Dedifferentiated amniotic fluid mesenchymal stem cell (primary cell): ENCODE data around the gene PLCD3.
"Not testable (repeated sequence)": the region's sequence is repeated elsewhere in the genome, so short reads cannot be mapped to it uniquely, and the experiment has no call there.

Source experiments
- DNase-seq: peaks from one replicate; pipeline ENCODE4 v3.0.0-alpha.2; 2016; ENCODE audit errors: extremely low spot score

Gene PLCD3

DNA sequence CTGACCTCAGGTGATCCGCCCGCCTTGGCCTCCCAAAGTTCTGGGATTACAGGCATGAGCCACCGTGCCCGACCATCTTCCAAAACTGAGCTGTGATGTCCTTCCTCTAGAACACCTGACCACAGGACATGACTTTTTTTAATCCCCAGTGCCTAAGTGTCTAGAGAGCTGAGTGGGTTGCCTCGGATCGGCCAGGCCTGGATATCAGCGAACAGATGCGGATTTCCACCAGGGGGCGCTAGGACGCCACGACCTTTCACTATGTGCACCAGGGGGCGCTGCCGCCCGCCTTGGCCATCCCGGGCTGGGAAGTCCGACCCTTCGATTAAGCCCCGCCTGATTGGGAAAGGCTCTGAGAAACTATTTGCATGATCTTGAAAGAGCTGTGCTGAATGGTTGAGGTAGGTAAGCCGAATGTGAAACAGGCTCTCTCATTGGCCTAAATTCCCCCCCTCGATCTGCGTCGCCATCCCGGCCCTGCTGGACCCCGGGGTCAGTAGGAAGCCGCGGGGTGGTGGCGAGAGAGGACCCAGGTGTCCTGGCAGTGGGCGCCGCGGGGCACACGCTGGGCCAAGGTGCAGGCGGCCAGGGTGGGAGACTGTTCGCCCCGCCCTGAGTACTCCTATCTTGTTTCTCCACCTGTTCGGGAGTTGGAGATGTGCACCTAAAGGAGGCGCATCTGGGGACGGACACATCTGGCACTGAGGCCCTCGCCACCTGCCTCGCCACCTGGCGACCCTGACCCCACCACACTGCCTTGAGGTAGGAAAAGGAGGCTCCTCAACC lies 3.1 kb upstream of the PLCD3 start, which contains the start of gene ACBD4:
Gene ACBD4, plus strand, starts transcription at position 496 of the 786 bp plus-strand sequence. CDS start 458 bp downstream, outside the sequence.
- peak; percentile 98 for DNase-seq

DNA sequence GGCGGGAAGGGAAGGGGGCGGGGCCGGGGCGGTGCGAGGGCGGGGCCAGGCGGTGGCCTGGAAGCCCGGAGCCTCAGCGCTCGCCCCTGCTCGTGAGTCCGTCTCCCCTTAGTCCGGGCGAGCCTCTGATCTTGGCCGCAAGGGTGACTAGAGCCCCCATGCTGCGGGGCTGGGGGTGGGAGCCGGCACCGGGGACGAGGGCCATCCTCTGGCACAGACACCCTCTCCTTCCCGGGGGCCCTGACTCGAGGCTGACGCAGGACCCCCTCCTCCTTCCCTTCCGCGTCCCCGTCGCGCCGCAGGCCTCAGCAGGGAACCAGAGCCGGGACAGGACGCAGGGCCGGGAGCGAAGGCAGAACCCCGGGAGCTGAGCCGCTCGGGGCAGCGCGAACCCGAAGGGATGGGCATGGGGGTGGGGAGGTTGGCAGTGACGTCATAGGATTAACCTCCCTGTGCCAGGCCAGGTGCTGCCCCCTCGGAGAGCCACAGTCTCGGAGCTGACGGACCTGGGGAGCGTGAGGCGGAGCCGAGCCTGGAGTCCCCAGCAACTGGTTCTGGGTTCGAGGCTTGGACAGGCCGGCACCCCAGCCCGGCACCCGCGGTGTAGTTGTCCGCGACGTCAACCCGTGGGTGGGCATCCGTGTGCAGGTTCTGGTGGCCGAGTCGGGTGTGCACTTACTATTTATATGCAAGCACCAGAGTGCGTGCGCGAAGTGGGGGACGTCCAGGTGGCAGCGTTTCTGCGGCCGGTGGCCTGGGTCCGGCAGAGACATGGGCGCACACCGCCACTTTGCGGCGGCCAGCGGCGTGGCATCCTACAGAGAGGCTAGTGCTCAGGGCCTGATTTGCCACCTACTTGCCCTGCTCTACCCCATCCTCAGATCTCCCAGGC lies 503 bp upstream of the PLCD3 start:
- DNase-seq = peak; percentile 54

DNA sequence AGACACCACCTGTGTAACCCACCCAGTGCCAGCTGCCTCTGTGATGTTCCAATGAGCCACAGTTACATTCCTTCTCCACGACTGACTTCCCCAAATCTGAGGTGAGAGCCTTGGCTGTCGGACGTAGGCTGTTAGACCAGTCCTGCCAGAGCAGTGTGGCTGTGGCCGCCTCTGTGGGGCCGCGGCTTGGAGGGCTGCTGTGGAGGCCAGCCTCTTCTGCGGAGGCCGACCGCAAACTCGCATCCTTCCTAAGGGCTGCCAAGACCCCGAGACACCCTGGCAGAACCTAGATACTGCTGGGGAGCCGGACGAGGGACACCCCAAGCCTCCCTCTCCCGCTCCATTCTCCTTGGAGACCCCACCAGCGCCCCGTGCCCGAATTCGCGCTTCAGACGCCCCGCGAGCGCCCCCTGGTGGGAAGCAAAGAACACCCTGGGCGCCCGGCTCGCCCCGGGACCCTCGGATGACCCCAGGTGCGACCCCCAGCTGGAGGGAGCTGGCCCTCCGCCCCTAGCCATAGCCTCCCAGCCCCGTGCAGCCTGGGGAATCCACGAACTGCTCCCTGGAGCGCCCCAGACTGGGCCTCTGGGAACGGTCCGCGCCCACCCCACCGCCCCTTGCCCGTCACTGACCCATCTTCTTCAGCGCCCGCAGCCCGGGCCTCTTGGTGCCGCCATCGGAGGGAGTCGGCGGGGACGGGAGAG lies 547 bp downstream of the PLCD3 start:
- no peak for DNase-seq

DNA sequence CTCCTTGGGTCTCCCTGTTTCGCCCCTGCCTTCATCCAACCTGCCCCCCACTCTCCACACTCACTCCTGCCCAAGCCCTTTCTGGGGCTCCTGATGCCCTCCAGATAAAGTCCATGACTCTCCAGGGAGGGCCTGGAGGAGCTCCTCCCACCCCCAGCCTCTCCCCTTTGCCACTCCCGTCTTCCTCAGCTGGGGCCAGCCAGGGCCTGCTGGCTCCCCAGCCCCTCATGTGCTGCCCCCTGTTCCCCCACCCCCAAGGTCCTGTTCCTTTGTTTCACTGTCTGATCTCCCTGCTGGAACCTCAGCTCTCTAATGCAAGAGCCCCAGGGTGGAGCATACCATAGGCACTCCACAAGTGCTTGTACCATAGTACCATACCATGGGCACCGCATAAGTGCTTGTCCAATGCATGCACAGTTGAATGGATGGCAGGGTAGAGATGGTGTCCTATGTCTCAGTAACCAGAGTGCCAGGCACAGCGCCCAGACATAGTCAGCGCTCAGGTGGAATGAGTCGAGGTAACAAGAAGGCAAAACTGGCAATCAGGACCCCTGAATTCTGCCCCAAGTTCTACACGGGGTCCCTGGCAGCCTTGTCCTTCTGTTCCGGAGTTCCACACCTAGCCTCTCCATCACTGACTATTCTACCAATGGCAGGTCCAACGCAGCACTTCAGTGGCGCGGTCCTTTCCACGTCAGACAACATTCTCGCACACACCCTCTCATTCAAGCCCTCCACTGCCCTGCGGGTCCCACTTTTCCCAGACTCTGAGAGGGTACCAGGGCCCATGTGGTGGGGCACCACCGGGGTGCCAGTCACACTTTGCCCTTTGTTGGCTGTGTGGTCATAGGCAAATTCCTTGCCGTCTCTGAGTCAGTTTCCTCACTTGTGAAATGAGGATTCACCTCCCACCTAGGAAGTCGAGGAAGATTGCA lies 1.4 kb downstream of the PLCD3 start:
- DNase-seq = no peak

DNA sequence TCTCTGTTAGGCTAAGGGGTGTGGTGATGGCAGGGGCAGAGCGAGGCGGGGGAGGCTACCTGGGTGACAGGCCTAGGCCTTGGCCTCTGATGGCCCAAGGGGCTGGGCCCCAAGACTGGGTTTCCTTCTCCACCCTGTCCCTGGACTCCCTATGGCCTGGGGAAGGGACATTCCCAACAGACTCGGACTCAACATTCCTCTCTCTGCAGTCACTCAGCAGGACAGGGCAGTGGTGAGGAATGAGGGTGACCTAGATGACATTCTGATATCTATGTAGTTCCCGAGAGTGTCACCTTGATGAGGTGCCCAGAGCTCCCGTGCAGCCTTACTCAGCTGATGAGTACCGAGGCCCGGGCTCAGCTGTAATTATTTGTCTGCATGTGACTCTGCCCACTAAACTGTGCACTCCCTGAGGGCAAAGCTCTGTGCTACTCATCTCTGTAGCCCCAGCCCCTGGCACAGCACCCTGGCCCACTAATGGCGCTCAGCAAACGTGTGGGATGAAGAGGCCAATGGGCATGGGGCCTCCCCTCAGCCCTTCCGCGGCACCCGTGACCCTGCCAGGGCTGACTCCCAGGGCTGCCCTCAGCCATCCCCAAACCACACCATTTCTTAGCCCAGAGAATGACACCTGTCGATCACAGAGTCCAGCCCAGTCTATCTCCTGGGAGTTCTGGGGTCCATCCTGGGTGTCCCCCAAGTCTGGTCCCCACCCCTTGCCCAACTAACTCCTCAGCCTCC lies 2.2 kb downstream of the PLCD3 start:
- DNase-seq = no peak

DNA sequence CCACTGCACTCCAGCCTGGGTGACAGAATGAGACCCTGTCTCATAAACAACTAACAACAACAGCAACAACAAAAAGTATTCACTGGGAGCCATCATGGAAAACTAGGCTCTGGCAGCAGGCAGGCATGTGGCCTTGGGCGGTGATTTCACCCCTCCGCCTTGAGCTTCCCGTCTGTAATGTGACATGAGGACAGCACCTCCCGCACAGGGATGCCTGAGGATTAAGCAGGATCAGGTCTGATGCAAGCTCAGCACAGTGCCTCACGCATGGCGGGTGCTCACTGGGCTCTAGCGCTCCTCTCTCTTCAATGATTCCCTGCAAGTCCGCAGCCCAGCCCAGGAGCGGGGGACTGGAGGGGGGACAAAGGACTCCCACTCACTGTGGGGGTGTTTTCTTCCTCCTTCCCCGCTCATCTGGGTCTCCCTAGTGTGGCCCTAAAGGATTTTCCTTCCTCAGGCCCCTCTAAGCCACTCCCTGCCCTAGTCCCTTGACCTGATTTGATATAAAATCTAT lies 2.8 kb downstream of the PLCD3 start:
- peak; percentile 87 for DNase-seq

DNA sequence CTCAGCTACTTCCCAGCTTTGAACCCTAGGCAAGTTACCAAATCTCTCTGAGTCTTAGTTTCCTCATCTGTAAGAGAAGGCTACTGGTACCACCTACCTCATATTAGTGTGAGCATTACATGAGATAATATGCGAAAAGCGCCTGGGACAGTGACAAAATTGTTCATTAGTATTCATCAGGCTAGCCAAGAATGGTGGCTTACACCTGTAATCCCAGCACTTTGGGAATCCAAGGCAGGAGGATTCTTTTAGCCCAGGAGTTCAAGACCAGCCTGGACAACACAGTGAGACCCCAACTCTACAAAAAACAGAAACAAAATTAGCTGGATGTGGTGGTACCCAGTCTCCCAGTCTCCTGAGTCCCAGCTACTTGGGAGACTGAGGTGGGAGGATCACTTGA lies 3.3 kb downstream of the PLCD3 start:
- DNase-seq = no peak

DNA sequence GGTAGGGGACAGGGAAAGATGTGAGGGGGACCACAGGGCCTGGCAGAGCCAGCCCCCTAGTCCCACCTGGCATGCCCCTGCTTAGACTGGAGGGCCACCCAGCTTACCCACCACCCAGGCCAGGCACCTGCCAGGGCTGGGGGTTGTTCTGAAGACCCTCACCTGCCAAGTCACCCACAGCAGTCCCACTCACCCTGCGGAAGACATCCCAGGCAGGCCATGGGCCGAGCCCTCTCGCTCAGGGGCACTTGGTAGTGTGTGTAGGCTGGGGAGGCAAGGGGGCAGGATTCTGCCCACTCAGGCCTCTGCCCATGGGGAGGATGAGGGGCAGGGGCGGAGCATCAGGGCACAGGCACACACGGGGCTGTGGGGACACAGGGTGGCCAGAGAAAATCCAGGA lies 4.0 kb downstream of the PLCD3 start:
- no peak for DNase-seq

DNA sequence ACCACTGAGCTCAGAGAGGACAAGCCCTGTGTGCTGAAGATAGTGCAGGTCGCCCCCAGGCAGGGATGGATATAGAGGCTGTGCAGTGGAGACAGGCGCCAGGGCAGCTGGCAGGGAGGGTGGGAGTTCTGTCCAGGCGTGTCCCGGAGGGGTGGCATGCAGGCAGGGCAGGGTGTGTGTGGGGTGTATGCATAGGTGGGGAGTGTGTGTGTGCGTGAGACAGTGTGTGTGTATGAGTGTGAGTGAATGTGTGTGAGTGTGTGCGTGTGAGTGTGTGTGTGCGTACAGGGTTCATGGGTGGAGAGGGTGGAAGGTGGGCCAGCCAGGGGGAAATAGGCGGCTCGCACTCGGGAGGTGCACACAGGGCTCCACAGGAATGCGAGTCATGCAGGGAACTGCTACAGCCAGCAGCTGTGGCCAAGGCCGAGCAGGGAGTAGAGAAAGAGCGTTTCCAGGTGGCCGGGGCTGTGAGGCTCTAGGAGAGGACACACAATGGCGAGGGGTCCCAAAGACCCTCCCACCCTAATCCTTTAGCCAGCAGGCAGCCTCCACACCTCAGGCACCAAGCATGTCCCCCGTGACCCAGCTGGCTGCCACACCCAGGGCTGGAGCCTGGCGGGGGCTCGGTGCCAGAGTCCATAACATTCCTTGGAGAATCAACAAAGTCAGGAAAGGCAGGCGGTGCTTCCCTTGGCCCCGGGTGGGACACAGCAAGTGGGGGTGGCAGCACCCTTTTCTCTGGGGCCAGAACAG lies 4.6 kb downstream of the PLCD3 start:
- DNase-seq = peak; percentile 34

DNA sequence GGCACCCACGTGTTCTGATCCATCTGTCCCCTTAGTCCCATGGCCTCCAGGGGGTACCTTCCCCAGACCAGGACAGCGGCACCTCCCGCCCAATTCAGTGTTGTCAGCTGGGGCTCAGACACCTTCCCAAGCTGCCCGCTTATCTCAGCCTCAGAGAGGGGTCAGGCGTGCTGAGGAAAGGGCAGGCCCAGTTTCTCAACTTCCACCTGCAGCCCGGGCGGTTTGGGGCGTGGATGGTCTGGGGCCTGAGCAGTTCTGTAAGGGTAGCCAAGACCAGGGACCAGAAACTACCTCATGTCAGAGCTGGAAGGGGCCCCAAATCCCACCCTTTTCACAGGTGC lies 5.1 kb downstream of the PLCD3 start:
- DNase-seq = no peak

DNA sequence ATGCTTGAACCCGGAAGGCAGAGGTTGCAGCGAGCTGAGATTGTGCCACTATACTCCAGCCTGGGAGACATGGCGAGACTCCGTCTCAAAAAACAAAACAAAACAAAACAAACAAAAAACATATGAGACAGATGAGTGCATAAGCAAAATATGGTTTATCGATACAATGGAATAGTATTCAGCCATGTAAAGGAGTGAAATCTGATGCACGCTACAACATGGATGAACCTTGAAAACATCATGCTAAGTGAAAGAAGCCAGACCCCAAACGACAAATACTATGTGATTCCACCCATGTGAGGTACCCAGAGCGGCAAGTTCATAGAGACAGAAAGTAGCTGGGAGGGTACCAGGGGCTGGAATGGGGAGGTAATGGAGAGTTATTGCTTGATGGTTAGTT lies 6.8 kb downstream of the PLCD3 start:
- DNase-seq = no peak

DNA sequence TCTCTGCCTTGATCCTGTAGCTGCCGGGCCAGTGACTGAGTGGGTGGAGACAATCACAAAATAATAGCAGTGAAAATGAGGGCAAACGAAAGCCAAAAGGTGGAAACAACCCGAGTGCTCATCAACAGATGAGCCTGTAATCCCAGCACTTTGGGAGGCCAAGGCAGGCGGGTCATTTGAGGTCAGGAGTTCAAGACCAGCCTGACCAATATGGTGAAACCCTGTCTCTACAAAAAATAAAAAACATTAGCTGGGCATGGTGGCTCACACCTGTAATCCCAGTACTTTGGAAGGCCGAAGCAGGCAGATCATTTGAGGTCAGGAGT lies 7.6 kb downstream of the PLCD3 start:
- DNase-seq = not testable (repeated sequence)

DNA sequence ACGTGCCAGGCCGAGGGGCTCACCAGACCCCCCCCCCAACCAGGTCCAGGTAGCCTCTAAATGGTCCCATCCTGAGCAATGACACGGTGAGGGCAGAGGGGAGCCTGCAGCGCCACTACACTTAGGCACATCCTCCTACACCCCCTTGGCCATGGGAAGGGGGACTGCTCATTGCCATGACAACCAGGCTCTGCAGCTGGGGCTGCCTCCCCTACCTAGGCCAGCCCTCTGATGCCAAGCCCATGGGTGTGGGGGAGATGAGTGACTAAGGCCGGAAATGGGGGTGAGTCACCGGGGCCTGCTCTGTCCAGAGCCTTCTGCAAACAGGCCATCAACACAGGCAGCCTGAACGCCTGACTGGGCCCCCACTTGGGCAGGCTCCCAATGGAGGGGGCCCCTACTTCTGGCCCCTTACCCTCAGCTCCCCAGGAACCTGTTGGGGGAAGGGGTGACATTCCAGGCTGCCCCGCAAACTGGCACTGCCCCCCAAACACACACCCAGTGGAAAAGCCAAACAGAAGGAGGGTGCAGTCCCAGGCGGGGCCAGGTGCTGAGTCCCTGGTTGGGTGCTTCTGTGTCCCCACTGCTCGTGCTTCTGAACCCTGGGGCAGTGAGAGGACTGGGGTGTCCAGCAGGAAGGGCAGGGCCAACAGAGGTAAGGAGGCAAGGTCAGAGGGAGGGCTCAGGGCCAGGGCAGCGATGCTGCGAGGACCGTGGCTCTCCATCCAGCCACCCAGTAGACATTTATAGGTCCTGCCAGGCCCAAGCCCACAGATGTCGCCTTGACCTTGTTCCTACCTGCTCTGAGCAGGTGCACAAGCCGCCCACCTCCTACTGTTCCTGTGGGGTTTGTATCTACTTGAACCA lies 8.2 kb downstream of the PLCD3 start:
- DNase-seq = peak; percentile 74

DNA sequence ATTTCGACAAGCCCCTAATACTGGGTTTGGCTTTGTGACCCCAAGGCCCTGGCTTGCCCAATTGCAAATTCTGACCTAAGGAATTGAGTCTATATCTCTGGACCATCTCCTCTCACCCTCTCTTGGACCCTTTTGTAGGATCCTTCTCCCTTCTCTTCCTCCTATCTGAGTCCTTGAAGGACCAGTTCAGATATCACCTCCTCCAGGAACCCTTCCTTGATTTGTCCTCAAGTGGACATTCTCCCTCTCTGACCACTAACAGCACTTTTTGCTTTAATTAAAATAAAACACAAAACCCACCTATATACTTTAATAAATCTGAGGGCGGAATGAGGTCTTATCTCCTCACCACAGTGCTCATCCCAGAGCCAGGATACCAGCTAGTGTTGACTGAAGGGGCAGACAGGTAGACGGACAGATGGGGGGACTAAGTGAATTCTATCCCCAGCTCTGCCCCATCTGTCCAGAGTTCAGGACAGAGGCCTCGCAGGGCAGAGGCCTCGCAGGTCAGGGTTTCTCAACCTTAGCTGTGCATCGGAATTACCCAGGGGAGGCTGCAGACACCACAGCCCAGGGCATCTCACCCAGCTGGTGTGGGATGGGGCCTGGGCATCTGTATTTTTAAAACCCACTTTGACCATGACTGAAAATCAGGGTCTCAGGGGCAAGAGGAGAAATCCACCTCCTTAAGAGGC lies 9.1 kb downstream of the PLCD3 start:
- no peak for DNase-seq

DNA sequence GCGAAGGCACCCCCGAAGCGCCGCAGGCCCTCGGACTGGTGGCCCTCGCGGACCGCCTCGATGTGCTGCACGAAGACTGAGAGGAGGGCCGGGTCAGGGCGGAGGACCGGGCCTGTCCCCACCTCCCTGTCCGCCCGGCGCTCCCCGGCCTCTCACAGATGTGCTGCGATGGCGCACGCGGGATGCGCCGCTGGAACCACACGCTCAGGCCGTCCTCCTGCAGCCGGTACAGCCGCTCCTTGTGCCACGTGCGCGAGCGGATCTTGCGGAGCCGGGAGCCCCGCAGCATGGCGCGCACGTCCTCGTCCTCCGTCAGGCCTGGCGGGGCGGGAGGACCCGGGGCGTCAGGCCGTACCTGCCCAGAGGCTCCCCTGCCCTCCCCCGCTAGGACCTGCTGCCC lies 11.3 kb downstream of the PLCD3 start:
- DNase-seq = no peak

DNA sequence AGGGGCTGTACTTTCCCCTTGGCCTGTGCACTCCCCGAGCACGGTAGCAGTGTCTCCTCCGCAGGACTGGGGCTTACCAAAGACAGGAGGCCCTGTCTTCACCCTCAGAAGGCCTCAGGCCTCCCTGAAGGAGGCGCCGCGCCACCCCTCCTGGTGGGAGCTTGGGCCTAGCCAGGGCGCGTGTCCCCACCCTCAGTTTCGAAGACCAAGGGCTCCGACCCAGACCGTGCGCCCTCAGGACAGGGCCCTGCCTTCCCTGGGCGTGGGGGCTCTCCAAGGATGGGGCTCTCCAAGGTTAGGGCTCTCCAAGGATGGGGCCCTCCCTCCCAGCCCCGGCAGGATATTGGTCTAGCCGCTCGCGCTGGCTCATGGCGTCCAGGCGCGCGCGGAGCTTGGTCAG lies 11.8 kb downstream of the PLCD3 start:
- DNase-seq = no peak

DNA sequence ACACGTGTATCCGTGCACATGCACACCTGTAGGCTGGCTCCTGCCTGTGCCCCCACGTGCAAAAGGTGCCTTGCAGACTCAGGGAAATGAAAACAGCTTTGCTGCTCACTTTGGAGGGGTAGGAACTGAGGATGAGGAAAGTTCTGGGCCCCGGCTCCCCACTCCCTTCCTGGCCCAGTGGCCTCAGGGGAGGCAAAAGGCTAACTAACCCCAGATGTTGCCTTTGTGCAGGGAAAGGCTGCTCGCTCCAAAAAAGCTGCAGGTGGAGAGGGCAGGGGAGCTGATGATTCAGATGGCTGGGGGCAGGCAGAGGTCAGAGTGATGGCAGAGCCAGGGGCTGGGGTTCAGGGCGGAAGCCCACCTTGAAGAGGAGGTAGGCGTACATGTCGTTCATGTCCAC lies 12.4 kb downstream of the PLCD3 start:
- DNase-seq = no peak

DNA sequence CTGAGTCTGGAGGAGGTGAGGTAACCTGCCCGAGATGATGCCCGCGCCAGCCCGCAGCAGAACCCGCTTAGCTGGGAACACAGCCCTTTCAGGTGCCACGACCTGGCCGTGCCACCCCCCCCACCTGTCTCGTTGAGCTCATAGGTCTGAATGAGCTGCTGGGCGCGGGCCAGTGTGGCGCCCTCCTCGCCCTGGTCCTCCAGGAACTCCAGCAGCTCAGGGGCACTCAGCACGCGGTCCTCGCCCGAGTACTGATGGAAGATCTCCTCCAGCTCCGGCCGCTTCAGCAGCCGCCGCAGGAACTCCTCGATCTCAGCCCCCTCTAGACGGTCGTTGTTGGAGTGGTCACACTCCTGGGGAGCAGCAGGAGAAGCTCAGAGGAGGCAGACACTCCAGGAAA lies 13.6 kb downstream of the PLCD3 start:
- no peak for DNase-seq
